PC-3 (cell line): ENCODE data around the gene EHBP1.

Experiments
- CTCF ChIP-seq: fragments of 300-600 bp; sonication (generic); conservative IDR thresholded peaks from 2 replicates; pipeline ENCODE4 v1.5.1; 2017; ENCODE audit warnings: antibody characterized with exemption, low read depth, mild to moderate bottlenecking, low read length
- EZH2 ChIP-seq: fragments of 300-600 bp; sonication (generic); IDR thresholded peaks from one replicate; pipeline ENCODE4 v1.6.1; 2017; ENCODE audit warnings: antibody characterized with exemption, mild to moderate bottlenecking, low read length; ENCODE audit not compliant: unreplicated experiment
- EZH2phosphoT487 ChIP-seq: fragments of 300-600 bp; sonication (generic); IDR thresholded peaks from 2 replicates; pipeline ENCODE4 v1.6.1; 2018; ENCODE audit warnings: mild to moderate bottlenecking, antibody characterized with exemption, low read length, borderline replicate concordance

- no peak for TF ChIP-seq EZH2phosphoT487
- no peak for TF ChIP-seq CTCF
- no peak for TF ChIP-seq EZH2
These were observed 366.2 kb downstream of the EHBP1 start for GRCh38 chr2:63071664-63072063.
